IMR-90 (cell line): ENCODE measurements around the gene CAMK2B. TPM values are rescaled to one million over a fixed set of nuclear protein-coding genes. Genes with fewer than 3 reads are reported as not detected.
A peak's percentile ranks its signal among the peaks of the same experiment; 100 is the strongest.

Experiments
- ATAC-seq: fragments of 200-7000 bp; cut with Tn5 transposase; 2 replicates; pipeline ENCODE4 v1.9.1; 2020; ENCODE audit warnings: low read depth, mild to moderate bottlenecking, moderate library complexity
- BruUV-seq: library from RNA; stranded (reverse); fragments of 400-500 nt; replicated peaks from 2 replicates; lab custom pipeline; 2021; lab: Mats Ljungman, UMichigan
- CTCF ChIA-PET: fragments of 300-600 bp; formaldehyde crosslinking; extraction: SDS; loops from one replicate; lab custom pipeline; 2021; ENCODE audit warnings: antibody characterized with exemption; lab: Yijun Ruan, JAX
- POLR2A ChIA-PET: fragments of 300-600 bp; sonication (Branson Sonifier 250); formaldehyde crosslinking; loops from one replicate; lab custom pipeline; 2022; ENCODE audit warnings: antibody characterized with exemption; ENCODE audit not compliant: unreplicated experiment; lab: Charles Lee
- DNase-seq: peaks from one replicate; pipeline ENCODE4 v3.0.0; 2013
- H2AFZ ChIP-seq: replicated peaks from 2 replicates; pipeline ENCODE3; 2013; ENCODE audit warnings: low read length, mild to moderate bottlenecking; ENCODE audit not compliant: poor library complexity
- H2AK5ac ChIP-seq: 2 replicates; pipeline ENCODE4 v1.6.1; 2013; ENCODE audit warnings: low read depth, low read length, inconsistent platforms
- H2AK9ac ChIP-seq: replicated peaks from 2 replicates; pipeline ENCODE3; 2013; ENCODE audit warnings: mild to moderate bottlenecking, low read depth, low read length, moderate library complexity; ENCODE audit not compliant: poor library complexity
- H2BK120ac ChIP-seq: 2 replicates; pipeline ENCODE4 v1.6.1; 2013; ENCODE audit warnings: low read depth, low read length, inconsistent platforms
- H2BK15ac ChIP-seq: 3 replicates; pipeline ENCODE4 v1.6.1; 2013; ENCODE audit warnings: low read depth, low read length, inconsistent platforms
- H2BK20ac ChIP-seq: 2 replicates; pipeline ENCODE4 v1.6.1; 2013; ENCODE audit warnings: low read depth, mild to moderate bottlenecking, inconsistent platforms, low read length, moderate library complexity
- H2BK5ac ChIP-seq: 2 replicates; pipeline ENCODE4 v1.6.1; 2013; ENCODE audit warnings: mild to moderate bottlenecking, low read depth, low read length, inconsistent platforms; ENCODE audit not compliant: poor library complexity, severe bottlenecking
- H3K14ac ChIP-seq: replicated peaks from 2 replicates; pipeline ENCODE4 v1.6.1; 2013; ENCODE audit warnings: low read depth, low read length, inconsistent platforms
- H3K18ac ChIP-seq: 2 replicates; pipeline ENCODE4 v1.6.1; 2013; ENCODE audit warnings: low read depth, low read length, control low read depth
- H3K23ac ChIP-seq: 2 replicates; pipeline ENCODE4 v1.6.1; 2013; ENCODE audit warnings: low read depth, low read length, inconsistent platforms
- H3K27ac ChIP-seq: 2 replicates; pipeline ENCODE4 v1.5.1; 2013; ENCODE audit warnings: mild to moderate bottlenecking, control low read depth, low read length; ENCODE audit not compliant: insufficient read depth
- H3K27me3 ChIP-seq: 2 replicates; pipeline ENCODE4 v1.6.1; 2013; ENCODE audit warnings: low read length; ENCODE audit not compliant: control insufficient read depth, insufficient read depth
- H3K36me3 ChIP-seq: 2 replicates; pipeline ENCODE4 v1.6.1; 2013; ENCODE audit warnings: low read length, mixed read lengths; ENCODE audit not compliant: control insufficient read depth, insufficient read depth
- H3K4ac ChIP-seq: 2 replicates; pipeline ENCODE4 v1.6.1; 2013; ENCODE audit warnings: low read depth, low read length, inconsistent platforms
- H3K4me1 ChIP-seq: 2 replicates; pipeline ENCODE4 v1.6.1; 2013; ENCODE audit warnings: low read length, mixed read lengths; ENCODE audit not compliant: control insufficient read depth, insufficient read depth
- H3K4me2 ChIP-seq: 2 replicates; pipeline ENCODE4 v1.6.1; 2013; ENCODE audit warnings: low read depth, mild to moderate bottlenecking, control low read depth, low read length, moderate library complexity
- H3K4me3 ChIP-seq: 2 replicates; pipeline ENCODE4 v1.5.1; 2013; ENCODE audit warnings: low read depth, mild to moderate bottlenecking, control low read depth, low read length, moderate library complexity; ENCODE audit not compliant: insufficient read depth
- H3K56ac ChIP-seq: 2 replicates; pipeline ENCODE4 v1.6.1; 2013; ENCODE audit warnings: low read length, inconsistent platforms; ENCODE audit not compliant: insufficient read depth; ENCODE audit errors: extremely low read depth
- H3K79me1 ChIP-seq, 2 experiments: 2 replicates each; pipeline ENCODE4 v1.6.1; 2013; ENCODE audit warnings: low read length in 2 of 2, inconsistent platforms in 1 of 2, low read depth in 1 of 2
- H3K9ac ChIP-seq: 2 replicates; pipeline ENCODE4 v1.6.1; 2013; ENCODE audit warnings: low read depth, low read length, control low read depth
- H3K9me1 ChIP-seq: 2 replicates; pipeline ENCODE4 v1.6.1; 2013; ENCODE audit warnings: low read length, inconsistent platforms; ENCODE audit not compliant: insufficient read depth
- H3K9me3 ChIP-seq: 2 replicates; pipeline ENCODE4 v1.6.1; 2013; ENCODE audit warnings: low read length; ENCODE audit not compliant: control insufficient read depth, insufficient read depth
- H4K20me1 ChIP-seq: 2 replicates; pipeline ENCODE4 v1.6.1; 2013; ENCODE audit warnings: low read length, inconsistent platforms; ENCODE audit not compliant: insufficient read depth
- H4K5ac ChIP-seq: 2 replicates; pipeline ENCODE4 v1.6.1; 2013; ENCODE audit warnings: mild to moderate bottlenecking, low read depth, low read length, control low read depth
- H4K8ac ChIP-seq, 2 experiments: 2 replicates each; pipeline ENCODE4 v1.6.1; 2013; ENCODE audit warnings: low read depth in 2 of 2, low read length in 2 of 2, control low read depth in 1 of 2, inconsistent platforms in 1 of 2
- H4K91ac ChIP-seq: 2 replicates; pipeline ENCODE4 v1.6.1; 2013; ENCODE audit warnings: low read depth, low read length, inconsistent platforms; ENCODE audit not compliant: insufficient read depth
- BHLHE40 ChIP-seq: fragments of 150-350 bp; IDR thresholded peaks from 2 replicates; pipeline ENCODE4 v1.6.1; 2016; ENCODE audit warnings: mild to moderate bottlenecking, low read depth, low read length
- MAFK ChIP-seq: IDR thresholded peaks from 2 replicates; pipeline ENCODE4 v1.6.1; 2012; ENCODE audit warnings: low read depth, low read length, improper control_type of control experiment
- MAZ ChIP-seq: IDR thresholded peaks from 2 replicates; pipeline ENCODE4 v1.6.1; 2012; ENCODE audit warnings: low read depth, mild to moderate bottlenecking, low read length, improper control_type of control experiment, moderate library complexity, borderline replicate concordance
- RCOR1 ChIP-seq: IDR thresholded peaks from 2 replicates; pipeline ENCODE4 v1.6.1; 2012; ENCODE audit warnings: mild to moderate bottlenecking, low read length, improper control_type of control experiment; ENCODE audit not compliant: insufficient replicate concordance
- WGBS, 2 experiments: methylation state at CpG; one replicate each; pipeline versions ENCODE4 v1.1.5 to v1.1.7; 2013; ENCODE audit warnings: missing lambda C conversion rate in 2 of 2; ENCODE audit not compliant: insufficient read length in 1 of 2; ENCODE audit errors: extremely low coverage in 2 of 2; 5-methylcytosine and 5-hydroxymethylcytosine counted together
- dilution Hi-C: fragments of 300-500 bp; cut with HindIII; formaldehyde crosslinking; loops from one replicate; pipeline ENCODE4 v1.14.3; 2018; ENCODE audit warnings: low sequenced_read_pairs; ENCODE audit not compliant: unreplicated experiment
- in situ Hi-C: fragments of 300-500 bp; cut with MboI; formaldehyde crosslinking; loops from 3 replicates; pipeline ENCODE4 v1.14.3; 2019; ENCODE audit warnings: low sequenced_read_pairs, inconsistent platforms, mixed read lengths
- intact Hi-C: fragments of 100-400 bp; cut with micrococcal nuclease; formaldehyde crosslinking; loops from 2 replicates; pipeline ENCODE4 v1.10.0; 2022
- polyA plus RNA-seq, 3 experiments: library from polyadenylated mRNA; depleted of rRNA; stranded (reverse); fragments of >200 nt; gene quantifications; 2 replicates each; pipeline ENCODE4 v1.2.3, GENCODE V29; 2012; ENCODE audit warnings: low replicate concordance in 1 of 3
- total RNA-seq: library from RNA; depleted of rRNA; stranded (reverse); fragments of >200 nt; gene quantifications from 2 replicates; pipeline ENCODE4 v1.2.3, GENCODE V29; 2012

CAMK2B gene
- total and polyA plus RNA-seq, 2 of the 4 experiments (the other 2 are of a cell fraction) = 0.18 to 0.36 TPM

GRCh38 chr7:44331682-44332081, 6.3 kb upstream of the CAMK2B start:
- Histone ChIP-seq H4K8ac (no peak overlapping the region), H4K5ac (no peak overlapping the region), H3K79me1 (no peaks in the 10 kb centered on the region), H3K4ac (no peak overlapping the region), H3K14ac (no peak overlapping the region), H3K27me3 (peaks cover 25% of the 10 kb centered on the region), H3K27ac (no peak overlapping the region), H3K4me3 (no peak overlapping the region), H3K23ac (no peak overlapping the region), H3K56ac (no peak overlapping the region), H3K9me3 (peaks cover 3% of the 10 kb centered on the region; the same call in 1 of the 2 replicates), H2AK5ac (no peak overlapping the region), H3K36me3 (no peaks in the 10 kb centered on the region), H2BK120ac (no peak overlapping the region), H4K20me1 (no peaks in the 10 kb centered on the region), H3K4me2 (no peak overlapping the region), H2BK15ac (no peak overlapping the region), H3K9me1 (no peaks in the 10 kb centered on the region), H3K9ac (no peak overlapping the region), H2AK9ac (peak overlapping the region; percentile 82), H4K91ac (no peak overlapping the region), H2BK5ac (no peak overlapping the region), H2BK20ac (no peak overlapping the region), H3K18ac (no peak overlapping the region), H3K4me1 (no peaks in the 10 kb centered on the region), H2AFZ (peak overlapping the region; percentile 72)
- in situ Hi-C loops (no loop called here), dilution Hi-C loops (no loop called here), intact Hi-C loops (no loop called here)
- no peak for DNase-seq
- no TSS peak for BruUV-seq
- POLR2A ChIA-PET = no interaction called here
- CTCF ChIA-PET = no interaction called here
- no CpG with 5 or more reads among the region's 5 CpGs for WGBS, 2 experiments
- TF ChIP-seq BHLHE40 (no peak), RCOR1 (no peak), MAZ (no peak), MAFK (no peak)
- peak; percentile 51 for ATAC-seq
